Melanocyte of skin (primary cell): ENCODE results near the gene FKBP11. TPM values are rescaled to one million over a fixed set of nuclear protein-coding genes. Genes with fewer than 3 reads are reported as not detected.

Source experiments
- small RNA-seq, 2 donors: library from RNA; depleted of rRNA; stranded (forward); fragments of <200 nt; gene quantifications; one replicate each; pipeline ENCODE3, GENCODE V24; 2012
- total RNA-seq, 2 donors: library from RNA; depleted of rRNA; stranded (reverse); fragments of >200 nt; gene quantifications; 2 replicates each; pipeline ENCODE4 v1.2.3, GENCODE V29; 2012

FKBP11 gene
- total RNA-seq = 10 to 100 TPM in 1 of 2 donors, 1 to 10 TPM in 1; 5.5 to 16.3 TPM

DNA sequence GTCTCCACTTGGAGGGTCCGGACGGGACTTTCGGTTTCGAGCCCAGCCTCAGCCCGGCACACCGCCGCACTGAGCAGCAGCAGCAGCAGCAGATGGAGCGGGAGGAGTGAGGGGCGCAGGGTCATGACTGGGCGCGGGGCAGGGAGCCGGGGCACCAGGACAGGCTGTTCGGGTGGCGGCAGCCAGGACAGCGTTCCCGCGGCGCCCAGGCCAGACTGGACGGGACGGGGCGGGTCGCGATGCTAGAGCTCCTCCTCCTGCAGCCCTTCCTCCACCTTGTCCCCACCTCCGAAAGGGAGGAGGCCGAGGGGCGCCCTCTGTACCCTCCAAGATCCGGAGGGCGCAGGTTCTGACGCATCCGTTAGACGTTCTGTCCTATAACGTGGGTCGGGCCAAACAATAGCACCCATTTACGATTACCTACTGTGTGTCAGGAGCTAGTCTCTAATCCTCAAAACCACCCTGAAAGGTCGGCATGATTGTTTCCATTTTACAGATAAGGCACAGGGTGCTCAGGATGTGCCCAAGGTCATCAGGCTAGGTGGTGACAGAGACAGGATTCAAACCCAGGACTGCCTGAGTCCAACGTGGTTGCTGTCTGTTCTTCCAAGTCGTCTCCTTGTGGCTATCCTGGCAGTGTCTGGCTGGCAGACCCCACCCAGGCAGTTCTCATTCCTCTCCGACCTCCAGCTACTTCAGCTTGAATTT lies at the start of gene FKBP11:
Gene FKBP11 (minus strand): TSS at position 189 of the 708 bp plus-strand sequence. CDS start 64 bp downstream, at position 125.

DNA sequence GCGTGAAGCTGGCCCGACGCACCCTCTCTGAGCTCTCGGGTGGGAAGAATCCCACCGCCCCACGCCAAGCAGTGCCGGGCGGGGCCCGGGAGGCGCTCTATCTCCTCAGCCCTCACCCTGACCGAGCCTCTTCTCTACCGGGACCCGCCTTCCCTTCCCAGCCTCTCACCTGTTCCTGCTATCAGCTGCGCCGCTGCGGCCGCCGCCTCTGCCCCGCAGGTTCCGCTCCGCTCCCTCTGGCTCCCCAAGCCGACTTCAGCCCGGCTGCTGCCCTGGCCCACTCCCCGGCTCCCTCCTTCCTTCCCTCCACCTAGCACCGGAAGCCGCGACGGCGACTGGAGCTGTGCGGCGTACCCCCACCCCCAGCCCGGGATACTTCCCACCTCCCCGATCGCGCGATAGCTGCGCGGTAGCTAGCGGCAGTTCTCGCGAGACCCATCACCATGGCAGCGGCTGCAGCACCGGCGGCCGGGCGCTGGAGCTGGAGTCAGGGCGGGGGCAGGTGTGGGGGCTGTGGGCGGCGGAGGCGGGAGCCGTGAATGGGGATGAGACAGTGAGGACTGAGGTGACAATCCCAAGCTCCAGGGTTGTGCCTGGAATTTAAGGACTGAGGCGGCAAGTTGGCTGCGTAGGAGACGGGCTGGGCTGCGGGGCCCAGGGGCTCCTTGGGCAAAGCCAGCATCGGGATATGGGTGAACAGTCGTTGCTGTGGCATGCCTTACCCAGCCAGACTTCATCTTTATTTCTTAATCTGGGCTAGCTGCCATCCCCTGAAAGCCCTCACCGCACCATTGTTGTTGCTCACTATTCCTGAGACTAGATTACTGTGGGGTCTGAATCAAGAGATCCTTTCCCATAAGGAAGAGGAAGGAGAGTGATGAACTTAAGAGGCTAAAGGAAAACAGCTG lies 32.1 kb upstream of the FKBP11 start, which contains the start of gene ARF3:
Gene ARF3 (minus strand): TSS at position 347 of the 908 bp plus-strand sequence. CDS start 16,392 bp downstream, outside the sequence.

Small RNAs within 50 kb of the gene (small RNA-seq; reads per million reads assigned to genes)
- gene AC073610.1 = 0 reads per million in 2 donors
- gene RNU6-600P = 0 reads per million in 2 donors

Other genes with a start within 250 kb of the FKBP11 start
- gene KANSL2, start 243.3 kb downstream of the FKBP11 start, total RNA-seq = 10 to 100 TPM; 50.9 to 64.3 TPM
- gene CCNT1, start 208.8 kb downstream of the FKBP11 start, total RNA-seq = 10 to 100 TPM; 29.3 to 49.0 TPM
- gene ADCY6, start 136.4 kb downstream of the FKBP11 start, total RNA-seq = 10 to 100 TPM; 24.6 to 28.2 TPM
- gene CACNB3, start 107.0 kb downstream of the FKBP11 start, total RNA-seq = 10 to 100 TPM in 1 of 2 donors, 1 to 10 TPM in 1; 5.5 to 11.0 TPM
- gene DDX23, start 73.3 kb downstream of the FKBP11 start, total RNA-seq = 10 to 100 TPM; 57.5 to 85.6 TPM
- under 1 TPM in 1 of 2 donors, not detected in 1; 0.33 TPM for gene RND1, start 59.6 kb downstream of the FKBP11 start, total RNA-seq
- 10 to 100 TPM; 65.7 to 70.3 TPM for gene ARF3, start 32.0 kb upstream of the FKBP11 start, total RNA-seq
- not detected for gene WNT10B, start 46.2 kb upstream of the FKBP11 start, total RNA-seq
- not detected for gene WNT1, start 52.8 kb upstream of the FKBP11 start, total RNA-seq
- under 1 TPM; under 0.01 TPM for gene DDN, start 73.9 kb upstream of the FKBP11 start, total RNA-seq
- 10 to 100 TPM; 65.7 to 72.6 TPM for gene PRKAG1, start 93.3 kb upstream of the FKBP11 start, total RNA-seq
- gene KMT2D, start 135.3 kb upstream of the FKBP11 start, total RNA-seq = 10 to 100 TPM; 25.8 to 38.6 TPM
- gene RHEBL1, start 144.5 kb upstream of the FKBP11 start, total RNA-seq = 1 to 10 TPM; 1.4 to 6.3 TPM
- gene DHH, start 169.3 kb upstream of the FKBP11 start, total RNA-seq = under 1 TPM; under 0.01 to 0.33 TPM
- 10 to 100 TPM; 32.3 to 42.3 TPM for gene LMBR1L, start 185.4 kb upstream of the FKBP11 start, total RNA-seq
- 1,000 to 10,000 TPM; 1,307 to 3,075 TPM for gene TUBA1B, start 205.9 kb upstream of the FKBP11 start, total RNA-seq